Prostate gland (tissue), 2 donors: ENCODE data around the gene LIN28B. TPM values are rescaled to one million over a fixed set of nuclear protein-coding genes. Genes with fewer than 3 reads are reported as not detected.
A peak's percentile ranks its signal among the peaks of the same experiment; 100 is the strongest.

Source experiments
- DNase-seq: peaks from one replicate; pipeline ENCODE4 v3.0.0-alpha.2; 2019; ENCODE audit warnings: low spot score
- H3K27ac ChIP-seq, 2 donors: fragments of 200-600 bp; sonication (generic); 2 replicates each; pipeline ENCODE4 v1.5.1; 2017 to 2019
- H3K27me3 ChIP-seq: fragments of 200-600 bp; sonication (generic); replicated peaks from 2 replicates; pipeline ENCODE4 v1.5.1; 2019; ENCODE audit not compliant: insufficient read depth
- H3K36me3 ChIP-seq, 2 donors: fragments of 200-600 bp; sonication (generic); 1 replicate in 1 of 2; 2 replicates in 1 of 2; pipeline versions ENCODE4 v1.5.1 to v1.8.1; 2017 to 2019
- H3K4me1 ChIP-seq: fragments of 200-600 bp; sonication (generic); replicated peaks from 2 replicates; pipeline ENCODE4 v1.5.1; 2019
- H3K4me3 ChIP-seq, 2 donors: fragments of 200-600 bp; sonication (generic); 2 replicates each; pipeline ENCODE4 v1.5.1; 2017 to 2019
- H3K9me3 ChIP-seq: fragments of 200-600 bp; sonication (generic); 2 replicates; pipeline ENCODE4 v1.5.1; 2017
- CTCF ChIP-seq, 4 experiments: fragments of 200-600 bp in 2 of 4; fragments of 450-650 bp in 2 of 4; sonication (generic) in 2 of 4; IDR thresholded peaks; 1 replicate in 3 of 4; 2 replicates in 1 of 4; pipeline ENCODE4 v1.5.1; 2016 to 2019; ENCODE audit warnings: antibody characterized with exemption in 4 of 4, mild to moderate bottlenecking in 2 of 4, moderate library complexity in 2 of 4
- POLR2A ChIP-seq: fragments of 450-650 bp; IDR thresholded peaks from one replicate; pipeline ENCODE4 v1.6.1; 2016; ENCODE audit warnings: antibody characterized with exemption, mild to moderate bottlenecking
- POLR2AphosphoS5 ChIP-seq: sonication (generic); formaldehyde crosslinking; IDR thresholded peaks from one replicate; pipeline ENCODE4 v1.6.1; 2017; ENCODE audit warnings: antibody characterized with exemption
- WGBS: methylation state at CpG from one replicate; pipeline ENCODE4 v1.1.5; 2018; 5-methylcytosine and 5-hydroxymethylcytosine counted together
- intact Hi-C: fragments of 100-400 bp; cut with DNase I; formaldehyde crosslinking; loops from one replicate; pipeline ENCODE4 v1.14.2; 2022
- total RNA-seq, 2 donors: library from RNA; depleted of rRNA; stranded (reverse); fragments of >200 nt; gene quantifications; one replicate each; pipeline ENCODE4 v1.1.0, GENCODE V29; 2016

LIN28B gene
- total RNA-seq, 2 donors from 2014 or later = 2.6 TPM; not detected in 1

- Histone ChIP-seq H3K4me3 (peak overlapping the region; percentile 4 to 21), H3K4me1 (no peaks in the 10 kb centered on the region), H3K27ac (no peak overlapping the region), H3K27me3 (peaks cover 4% of the 10 kb centered on the region), H3K36me3 (no peaks in the 10 kb centered on the region), H3K9me3 (no peaks in the 10 kb centered on the region)
- DNase-seq = no peak
- TF ChIP-seq POLR2A = no peak
- no peak for TF ChIP-seq POLR2AphosphoS5
- TF ChIP-seq CTCF (IDR thresholded peaks at IDR 0.05) = peak in 1 of 4 experiments; percentile 36
- intact Hi-C loops = no loop called here
- WGBS = 6% methylated on average over 67 of the region's 104 CpGs
Observed at GRCh38 chr6:104940893-104941728, 15.8 kb upstream of the LIN28B start.

GRCh38 chr6:104941729-104942091, 15.2 kb upstream of the LIN28B start:
- Histone ChIP-seq H3K36me3 (no peaks in the 10 kb centered on the region), H3K9me3 (no peaks in the 10 kb centered on the region), H3K27me3 (peaks cover 4% of the 10 kb centered on the region), H3K27ac (no peak overlapping the region), H3K4me1 (no peaks in the 10 kb centered on the region), H3K4me3 (no peak overlapping the region)
- intact Hi-C loops = no loop called here
- no peak for DNase-seq
- TF ChIP-seq POLR2AphosphoS5 (no peak), POLR2A (no peak), CTCF (IDR thresholded peaks at IDR 0.05) (no peak)
- 15% methylated on average over 7 of the region's 7 CpGs for WGBS

- Histone ChIP-seq H3K27me3 (peaks cover 4% of the 10 kb centered on the region), H3K4me3 (no peak overlapping the region), H3K4me1 (no peaks in the 10 kb centered on the region), H3K27ac (no peak overlapping the region), H3K36me3 (no peaks in the 10 kb centered on the region), H3K9me3 (no peaks in the 10 kb centered on the region)
- intact Hi-C loops = no loop called here
- no peak for TF ChIP-seq POLR2AphosphoS5
- no peak for TF ChIP-seq CTCF (IDR thresholded peaks at IDR 0.05)
- TF ChIP-seq POLR2A = no peak
- WGBS = 55% methylated on average over 3 of the region's 3 CpGs
- DNase-seq = no peak
Observed at GRCh38 chr6:104943781-104944180, 13.1 kb upstream of the LIN28B start.

- WGBS = 22% methylated on average over 2 of the region's 2 CpGs
- H3K27me3 ChIP-seq = peaks cover 9% of the 10 kb centered on the region
Observed at GRCh38 chr6:104949206-104949605, 7.7 kb upstream of the LIN28B start.

More at GRCh38 chr6:104949206-104949605, 7.7 kb upstream of the LIN28B start:
- DNase-seq = no peak
- Histone ChIP-seq H3K9me3 (no peaks in the 10 kb centered on the region), H3K27ac (no peak overlapping the region), H3K4me3 (no peak overlapping the region), H3K4me1 (no peaks in the 10 kb centered on the region), H3K36me3 (no peaks in the 10 kb centered on the region)
- TF ChIP-seq CTCF (IDR thresholded peaks at IDR 0.05) (no peak), POLR2AphosphoS5 (no peak), POLR2A (no peak)
- intact Hi-C loops = no loop called here
